Choroid plexus epithelial cell (primary cell): ENCODE results near the gene TMEM11.

Source experiments
- DNase-seq: peaks from one replicate; pipeline ENCODE4 v3.0.0-alpha.2; 2010; ENCODE audit warnings: low read depth
- H3K4me3 ChIP-seq: 2 replicates; pipeline ENCODE4 v1.5.1; 2011; ENCODE audit warnings: low read depth, mild to moderate bottlenecking, control low read depth, low read length, moderate library complexity
- TF ChIP-seq, protein P1 (sequence below): conservative IDR thresholded peaks from 2 replicates; pipeline ENCODE4 v1.5.1; 2011; ENCODE audit warnings: low read depth, mild to moderate bottlenecking, control low read depth, inconsistent platforms, low read length, moderate library complexity

TMEM11 gene

DNA sequence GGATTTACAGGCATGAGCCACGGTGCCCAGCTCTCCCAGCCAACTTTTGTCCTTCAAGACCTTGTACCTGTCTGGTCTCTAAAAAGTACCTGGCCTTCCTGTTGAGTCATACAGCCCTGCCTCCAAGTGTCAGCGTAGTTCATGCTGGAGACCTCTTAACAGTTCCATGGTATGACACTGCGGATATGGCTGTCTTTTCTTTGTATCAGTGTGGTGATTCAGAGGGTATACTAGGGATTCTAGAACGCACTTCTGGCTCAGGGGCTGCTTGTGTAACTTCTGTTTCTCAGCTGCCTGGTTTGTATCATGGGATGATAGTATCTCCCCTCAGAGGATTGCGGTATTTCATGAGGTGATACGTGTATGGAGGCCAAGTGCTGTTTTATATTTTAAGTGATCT, 2.0 kb upstream of the TMEM11 start:
- DNase-seq: peak; percentile 12
- H3K4me3 ChIP-seq: no peak overlapping the region
- TF ChIP-seq, protein P1, sequence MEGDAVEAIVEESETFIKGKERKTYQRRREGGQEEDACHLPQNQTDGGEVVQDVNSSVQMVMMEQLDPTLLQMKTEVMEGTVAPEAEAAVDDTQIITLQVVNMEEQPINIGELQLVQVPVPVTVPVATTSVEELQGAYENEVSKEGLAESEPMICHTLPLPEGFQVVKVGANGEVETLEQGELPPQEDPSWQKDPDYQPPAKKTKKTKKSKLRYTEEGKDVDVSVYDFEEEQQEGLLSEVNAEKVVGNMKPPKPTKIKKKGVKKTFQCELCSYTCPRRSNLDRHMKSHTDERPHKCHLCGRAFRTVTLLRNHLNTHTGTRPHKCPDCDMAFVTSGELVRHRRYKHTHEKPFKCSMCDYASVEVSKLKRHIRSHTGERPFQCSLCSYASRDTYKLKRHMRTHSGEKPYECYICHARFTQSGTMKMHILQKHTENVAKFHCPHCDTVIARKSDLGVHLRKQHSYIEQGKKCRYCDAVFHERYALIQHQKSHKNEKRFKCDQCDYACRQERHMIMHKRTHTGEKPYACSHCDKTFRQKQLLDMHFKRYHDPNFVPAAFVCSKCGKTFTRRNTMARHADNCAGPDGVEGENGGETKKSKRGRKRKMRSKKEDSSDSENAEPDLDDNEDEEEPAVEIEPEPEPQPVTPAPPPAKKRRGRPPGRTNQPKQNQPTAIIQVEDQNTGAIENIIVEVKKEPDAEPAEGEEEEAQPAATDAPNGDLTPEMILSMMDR: no peak

DNA sequence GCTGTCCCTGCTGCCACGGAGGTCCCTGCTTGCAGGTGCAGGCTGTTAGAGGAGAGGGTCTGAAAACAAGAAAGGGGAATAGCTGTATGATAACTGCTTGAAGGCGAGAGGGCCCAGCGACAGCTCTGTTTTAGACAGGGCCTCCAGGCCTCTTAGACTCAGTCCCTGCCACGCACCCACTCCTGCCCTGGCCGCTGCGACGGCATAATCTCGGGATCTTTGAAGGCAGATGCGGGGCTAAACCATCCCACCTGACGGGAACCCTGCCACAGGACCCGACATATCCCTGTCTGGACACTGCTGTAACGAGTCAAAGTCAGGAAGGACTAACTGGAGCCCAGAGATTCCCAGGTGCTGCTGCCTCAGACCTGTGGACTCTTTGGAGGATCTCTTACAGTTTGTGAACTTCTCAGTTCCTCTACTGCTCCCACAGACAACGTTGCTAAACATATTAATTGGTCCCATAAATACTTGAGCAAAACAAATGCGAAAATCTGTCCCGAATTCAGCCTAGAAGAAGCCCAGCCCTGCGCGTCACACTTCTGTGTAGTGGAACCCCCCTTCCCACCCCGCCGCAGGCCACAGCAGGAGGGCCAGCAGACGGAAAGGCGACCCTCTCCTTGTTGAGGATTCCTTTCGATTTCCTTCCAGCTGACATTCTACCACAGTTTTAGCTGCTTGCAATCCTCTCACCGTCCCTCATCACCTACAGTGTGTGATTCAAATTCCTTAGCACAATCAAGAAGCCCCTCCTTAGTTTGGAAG, 998 bp upstream of the TMEM11 start:
- TF ChIP-seq, protein P1: no peak
- peak overlapping the region; percentile 99 for H3K4me3 ChIP-seq
- peak; percentile 39 for DNase-seq

DNA sequence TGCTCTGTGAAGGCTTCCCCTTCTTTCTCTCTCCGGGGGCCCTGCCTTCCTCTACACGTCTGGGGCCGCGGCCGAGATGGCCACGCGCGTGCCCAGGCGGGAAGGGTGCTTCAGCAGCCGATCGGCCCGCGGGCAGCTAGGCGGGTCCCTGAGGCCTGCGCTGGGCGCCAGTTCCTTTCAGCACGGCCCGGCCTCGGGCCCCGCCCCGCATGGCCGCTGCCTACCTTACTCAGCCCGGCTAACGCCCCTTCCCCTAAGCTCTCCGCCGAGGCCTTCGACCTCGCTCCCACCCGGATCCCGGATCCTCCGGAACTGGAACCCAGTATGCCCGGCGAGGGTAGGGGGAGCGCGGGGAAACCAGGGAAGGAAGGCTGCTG, 335 bp downstream of the TMEM11 start:
- TF ChIP-seq, protein P1: no peak
- no peak for DNase-seq

DNA sequence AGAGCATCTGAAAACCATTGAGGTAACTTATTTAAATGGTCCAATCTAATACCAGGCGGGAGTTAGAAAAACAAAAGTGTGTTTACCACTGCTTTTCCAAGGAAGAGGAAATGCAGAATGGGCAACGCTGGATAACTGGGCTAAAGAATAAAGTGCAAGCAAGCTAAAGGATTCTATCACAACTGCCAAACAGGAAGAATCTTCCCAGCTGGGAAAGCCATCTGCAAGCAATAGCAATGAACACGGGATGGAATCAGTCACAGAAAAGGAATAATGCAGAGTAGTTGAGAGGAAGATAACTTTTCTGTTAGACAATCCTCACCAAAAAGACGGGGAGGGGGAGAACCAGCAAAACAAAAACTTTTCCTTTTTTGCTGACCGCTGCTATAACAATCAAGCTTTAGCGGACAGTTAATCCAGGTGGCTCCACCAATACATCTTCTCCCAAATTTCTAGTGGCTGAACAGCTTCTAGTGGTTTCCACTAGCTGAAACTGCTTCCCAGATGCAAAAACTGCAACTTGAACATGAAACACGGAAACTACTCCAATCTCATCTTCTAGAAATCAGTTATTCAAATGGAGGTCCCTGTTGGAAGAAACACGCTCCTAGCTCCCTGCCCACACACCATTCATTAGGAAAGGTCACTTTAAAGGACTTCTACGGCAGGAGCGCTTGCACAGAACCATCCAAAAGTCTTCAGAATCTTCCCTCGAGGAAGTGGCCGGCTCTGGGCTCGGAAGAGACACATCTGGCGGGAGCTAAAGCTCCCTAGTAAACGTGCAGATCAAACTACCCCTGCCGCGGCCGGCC, 929 bp downstream of the TMEM11 start:
- H3K4me3 ChIP-seq: peak overlapping the region; percentile 99
- peak; percentile 25 for DNase-seq
- TF ChIP-seq, protein P1: no peak

More for the DNA sequence above, 335 bp downstream of the TMEM11 start:
- peak overlapping the region; percentile 99 for H3K4me3 ChIP-seq

DNA sequence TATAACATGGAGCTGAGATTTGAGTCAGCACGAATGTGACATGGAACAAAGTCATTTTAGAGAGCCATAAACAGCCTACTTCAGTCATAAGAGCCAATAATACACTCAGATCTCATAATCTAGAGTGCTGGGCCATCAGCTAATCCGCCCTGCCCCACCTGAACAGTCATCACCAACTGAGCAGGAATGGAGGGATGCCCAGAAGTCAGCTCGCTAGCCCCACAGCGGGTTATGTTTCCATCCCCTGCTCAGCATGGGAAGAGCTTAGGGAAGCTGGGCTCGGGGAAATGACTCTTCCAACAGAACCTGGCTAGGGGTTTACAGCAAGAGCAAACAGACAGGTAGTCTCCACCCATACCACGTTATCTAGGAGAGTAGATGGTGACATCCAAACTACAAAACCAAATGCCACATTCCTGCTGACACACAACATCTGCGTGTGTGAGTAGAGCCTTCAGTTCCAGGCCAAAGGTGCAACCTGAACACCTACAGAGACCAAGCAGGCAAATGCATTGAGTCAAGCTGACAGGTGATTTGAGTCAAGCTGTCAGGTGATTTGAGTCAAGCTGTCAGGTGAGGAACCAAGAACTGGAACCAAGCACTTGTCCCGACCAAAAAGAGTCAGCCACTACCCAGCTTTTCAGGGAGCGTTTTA, 2.0 kb downstream of the TMEM11 start:
- no peak for DNase-seq
- TF ChIP-seq, protein P1: no peak
- no peak overlapping the region for H3K4me3 ChIP-seq

DNA sequence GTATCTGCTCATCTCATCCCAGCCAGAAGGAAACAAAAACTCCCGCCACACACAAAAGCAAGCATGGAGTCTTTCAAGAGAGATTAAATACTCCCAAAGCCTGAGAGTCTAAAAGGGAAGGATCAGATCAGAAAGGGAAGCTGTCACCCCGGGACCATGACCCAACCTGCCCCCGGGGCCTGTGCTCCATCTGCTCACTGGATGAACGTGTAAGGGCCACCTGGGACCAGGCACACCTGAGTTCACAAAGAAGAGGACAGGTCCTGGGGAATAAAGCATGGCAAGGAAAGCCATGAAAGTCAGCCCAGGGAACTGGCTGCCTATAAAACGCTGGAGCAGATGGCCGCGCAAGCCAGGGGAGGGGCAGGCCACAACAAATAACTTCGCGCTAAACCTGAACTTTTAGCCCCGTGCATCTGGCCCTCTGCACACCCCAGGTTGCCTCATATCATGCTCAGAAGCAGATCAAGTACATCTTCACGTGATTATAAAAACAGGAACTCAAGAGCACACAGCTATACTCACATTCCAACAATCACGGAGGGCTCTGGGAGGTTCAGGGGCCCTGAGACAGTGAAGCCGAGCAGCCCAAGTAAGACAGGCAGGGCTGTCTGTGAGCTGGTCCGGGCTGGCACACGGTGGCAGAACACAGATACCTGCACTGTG, 3.4 kb downstream of the TMEM11 start:
- TF ChIP-seq, protein P1: no peak
- no peak overlapping the region for H3K4me3 ChIP-seq
- peak; percentile 48 for DNase-seq
